ENCODE measurements around the gene HOXC6. TPM values are rescaled to one million over a fixed set of nuclear protein-coding genes. Genes with fewer than 3 reads are reported as not detected.

The HOXC6 gene
- total and polyA plus RNA-seq, 2 experiments from 2014 or later = not detected

DNA sequence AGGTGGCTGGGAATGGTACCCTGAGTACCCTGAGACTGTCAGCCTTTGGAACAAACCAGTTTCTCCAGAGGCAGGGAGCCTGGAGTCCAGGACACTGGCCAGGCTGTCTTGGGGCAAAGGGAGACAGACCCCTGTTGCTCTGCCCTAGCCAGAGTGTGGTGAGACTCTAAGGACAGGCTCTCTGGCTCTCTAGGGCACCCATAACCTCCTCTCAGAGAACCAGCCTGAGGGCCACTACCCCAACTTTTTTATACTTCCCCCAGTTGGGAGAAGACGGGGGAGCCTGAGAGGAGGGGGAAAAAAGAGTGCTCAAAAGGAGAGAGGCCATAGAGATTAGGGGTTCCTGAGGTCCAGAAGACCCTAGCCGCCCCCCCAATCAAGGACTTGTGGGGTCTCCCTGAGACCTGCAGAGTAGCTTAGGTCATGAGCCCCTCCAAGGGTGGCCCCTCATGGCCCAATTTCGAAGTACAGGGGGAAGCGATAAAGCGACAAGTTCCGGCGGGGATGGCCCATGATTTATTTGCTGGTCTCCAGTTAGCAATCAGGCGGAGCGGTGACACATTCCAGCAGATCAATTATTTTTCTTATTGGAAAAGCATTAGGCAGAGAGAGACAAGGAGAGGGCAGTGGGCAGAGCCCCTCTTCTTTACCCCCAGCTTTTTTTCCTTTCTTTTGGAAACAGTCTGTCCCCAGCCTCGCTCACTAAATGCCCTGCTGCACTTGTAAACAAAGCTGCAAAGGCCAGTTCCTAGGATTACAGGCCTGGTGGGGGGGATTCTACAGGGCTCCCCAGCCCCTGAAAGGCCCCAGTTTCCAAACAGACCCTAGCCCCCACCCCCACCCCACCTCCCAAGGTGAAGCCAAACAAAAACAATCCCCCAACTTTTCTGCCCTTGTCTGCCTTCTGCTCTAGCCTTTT, 17.9 kb upstream of the HOXC6 start:
- no peaks in the 10 kb centered on the region for H3K4me1 ChIP-seq (ENCODE audit: low read depth)
- TF ChIP-seq, protein P1, sequence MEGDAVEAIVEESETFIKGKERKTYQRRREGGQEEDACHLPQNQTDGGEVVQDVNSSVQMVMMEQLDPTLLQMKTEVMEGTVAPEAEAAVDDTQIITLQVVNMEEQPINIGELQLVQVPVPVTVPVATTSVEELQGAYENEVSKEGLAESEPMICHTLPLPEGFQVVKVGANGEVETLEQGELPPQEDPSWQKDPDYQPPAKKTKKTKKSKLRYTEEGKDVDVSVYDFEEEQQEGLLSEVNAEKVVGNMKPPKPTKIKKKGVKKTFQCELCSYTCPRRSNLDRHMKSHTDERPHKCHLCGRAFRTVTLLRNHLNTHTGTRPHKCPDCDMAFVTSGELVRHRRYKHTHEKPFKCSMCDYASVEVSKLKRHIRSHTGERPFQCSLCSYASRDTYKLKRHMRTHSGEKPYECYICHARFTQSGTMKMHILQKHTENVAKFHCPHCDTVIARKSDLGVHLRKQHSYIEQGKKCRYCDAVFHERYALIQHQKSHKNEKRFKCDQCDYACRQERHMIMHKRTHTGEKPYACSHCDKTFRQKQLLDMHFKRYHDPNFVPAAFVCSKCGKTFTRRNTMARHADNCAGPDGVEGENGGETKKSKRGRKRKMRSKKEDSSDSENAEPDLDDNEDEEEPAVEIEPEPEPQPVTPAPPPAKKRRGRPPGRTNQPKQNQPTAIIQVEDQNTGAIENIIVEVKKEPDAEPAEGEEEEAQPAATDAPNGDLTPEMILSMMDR (IDR thresholded peaks at IDR 0.05; ENCODE audit: low read depth, low read length) = no peak
- no peaks in the 10 kb centered on the region for H3K36me3 ChIP-seq
- H3K9me3 ChIP-seq (ENCODE audit: low read depth) = no peaks in the 10 kb centered on the region
- no peak overlapping the region for H3K27ac ChIP-seq
- H3K4me3 ChIP-seq = no peak overlapping the region
- DNase-seq (ENCODE audit: low read depth in 1 of 2, low spot score in 1 of 2) = no peak
- peaks cover 100% of the 10 kb centered on the region for H3K27me3 ChIP-seq

DNA sequence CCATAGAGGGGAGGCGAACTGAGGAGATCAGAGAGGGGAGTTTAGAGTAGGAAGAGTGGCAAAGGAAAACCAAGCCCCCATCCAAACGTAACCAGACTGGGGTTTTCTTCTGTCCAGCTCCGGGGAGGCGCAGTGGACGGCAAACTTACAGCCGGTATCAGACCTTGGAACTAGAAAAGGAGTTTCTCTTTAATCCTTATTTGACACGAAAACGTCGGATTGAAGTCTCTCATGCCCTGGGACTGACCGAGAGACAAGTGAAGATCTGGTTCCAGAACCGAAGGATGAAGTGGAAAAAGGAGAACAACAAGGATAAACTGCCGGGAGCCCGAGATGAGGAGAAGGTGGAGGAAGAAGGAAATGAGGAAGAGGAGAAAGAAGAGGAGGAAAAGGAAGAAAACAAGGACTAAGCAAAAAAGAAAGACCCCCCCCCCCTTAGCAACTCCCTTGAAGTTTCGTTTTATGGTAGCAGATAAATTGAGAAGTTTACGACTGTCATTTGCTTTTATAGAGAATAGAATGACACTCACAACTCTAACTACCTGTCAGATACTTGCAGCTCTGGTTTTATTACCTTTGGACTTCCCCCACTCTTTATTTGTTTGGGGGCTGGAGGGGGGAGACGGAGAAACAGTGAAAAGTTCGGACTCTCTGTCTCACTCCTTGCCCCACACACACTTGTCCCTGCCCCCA, 17.1 kb upstream of the HOXC6 start:
- Histone ChIP-seq H3K27ac (no peak overlapping the region), H3K9me3 (ENCODE audit: low read depth) (no peaks in the 10 kb centered on the region), H3K27me3 (peaks cover 100% of the 10 kb centered on the region), H3K4me3 (no peak overlapping the region), H3K36me3 (no peaks in the 10 kb centered on the region), H3K4me1 (ENCODE audit: low read depth) (no peaks in the 10 kb centered on the region)
- TF ChIP-seq, protein P1 (IDR thresholded peaks at IDR 0.05; ENCODE audit: low read depth, low read length) = no peak
- no peak for DNase-seq (ENCODE audit: low read depth in 1 of 2, low spot score in 1 of 2)

DNA sequence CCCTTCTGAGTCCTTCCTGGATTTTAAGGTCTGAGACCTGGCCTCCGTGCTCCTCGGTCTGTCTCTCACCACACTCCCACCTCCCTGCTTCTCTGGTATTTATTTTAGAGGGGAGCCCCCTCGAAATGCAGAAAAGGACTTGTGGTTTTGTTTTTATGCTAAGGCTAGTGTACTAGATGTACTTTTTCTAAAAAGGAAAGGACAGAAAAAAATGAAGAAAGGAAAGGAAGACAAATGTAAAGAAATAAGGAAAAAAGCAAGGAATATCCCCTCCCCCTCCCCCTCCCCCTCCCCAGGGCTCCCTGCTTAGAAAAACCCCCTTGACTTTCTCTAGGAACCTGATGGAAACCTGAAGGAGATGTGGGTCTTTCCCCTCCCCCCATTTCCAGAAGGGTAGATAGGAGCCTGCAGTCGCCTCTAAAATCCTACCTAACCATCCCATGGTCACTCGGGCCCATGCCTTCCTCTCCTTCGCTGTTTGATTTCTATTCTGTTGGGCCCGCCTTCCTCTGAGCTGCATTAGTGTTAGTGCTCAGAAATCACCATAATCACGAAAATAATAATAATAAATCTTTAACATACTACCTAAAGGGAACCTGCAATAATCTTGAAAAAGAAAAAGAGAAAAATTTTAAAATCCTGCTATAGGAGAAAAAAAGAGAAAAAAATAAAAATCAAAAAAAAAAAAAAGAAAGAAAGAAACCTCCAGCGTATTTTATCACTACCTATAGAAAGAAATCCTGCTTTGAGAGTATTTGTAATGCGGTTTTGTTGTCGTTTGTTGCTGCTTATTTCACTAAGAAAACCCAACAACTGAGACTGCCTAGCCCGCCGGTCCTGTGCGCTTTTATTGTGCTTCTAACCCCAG, 16.3 kb upstream of the HOXC6 start:
- H3K27ac ChIP-seq = no peak overlapping the region
- H3K9me3 ChIP-seq (ENCODE audit: low read depth) = no peaks in the 10 kb centered on the region
- no peak for DNase-seq (ENCODE audit: low read depth in 1 of 2, low spot score in 1 of 2)
- H3K36me3 ChIP-seq = no peaks in the 10 kb centered on the region
- H3K4me3 ChIP-seq = no peak overlapping the region
- no peaks in the 10 kb centered on the region for H3K4me1 ChIP-seq (ENCODE audit: low read depth)
- H3K27me3 ChIP-seq = peaks cover 100% of the 10 kb centered on the region
- TF ChIP-seq, protein P1 (IDR thresholded peaks at IDR 0.05; ENCODE audit: low read depth, low read length) = no peak

DNA sequence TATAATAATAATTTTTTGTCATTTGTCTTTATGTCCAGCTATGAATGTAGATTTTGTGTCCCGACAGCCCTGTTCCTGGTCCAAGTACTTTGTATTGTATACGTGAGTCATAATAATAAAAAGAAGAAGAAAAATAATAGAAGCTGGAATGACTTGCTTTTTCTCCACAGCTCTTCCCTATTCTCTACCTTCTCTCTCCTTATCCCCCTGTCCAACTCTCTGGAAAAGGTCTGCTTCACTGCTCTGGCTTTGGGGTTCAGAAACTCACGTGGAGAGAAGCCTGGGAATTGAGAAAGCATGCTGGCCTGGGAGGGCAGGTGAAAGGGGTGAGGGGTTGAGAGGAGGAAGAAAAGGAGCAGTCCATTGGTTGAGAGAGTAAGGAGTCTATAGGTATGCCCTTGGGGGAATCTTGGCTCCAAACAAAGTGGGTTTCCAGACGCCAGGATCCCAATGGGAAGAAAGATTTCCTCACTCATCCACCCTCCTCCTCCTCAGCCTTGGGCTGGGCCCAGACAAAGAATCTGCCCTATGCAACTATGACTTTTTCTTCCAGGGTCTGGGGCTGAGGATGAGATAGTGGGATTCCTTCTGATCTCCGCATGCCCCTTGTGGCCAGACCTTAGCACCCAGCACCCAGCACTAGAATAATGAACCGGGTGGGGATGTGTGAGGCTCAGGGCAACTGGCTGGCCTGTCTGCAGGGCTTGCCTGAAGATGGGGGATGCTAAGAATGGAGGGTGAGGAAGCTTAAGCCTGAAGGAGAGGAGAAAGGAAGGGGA, 15.4 kb upstream of the HOXC6 start:
- Histone ChIP-seq H3K4me1 (ENCODE audit: low read depth) (no peaks in the 10 kb centered on the region), H3K27me3 (peaks cover 100% of the 10 kb centered on the region), H3K27ac (no peak overlapping the region), H3K4me3 (no peak overlapping the region), H3K9me3 (ENCODE audit: low read depth) (no peaks in the 10 kb centered on the region), H3K36me3 (no peaks in the 10 kb centered on the region)
- TF ChIP-seq, protein P1 (IDR thresholded peaks at IDR 0.05; ENCODE audit: low read depth, low read length) = no peak
- DNase-seq (ENCODE audit: low read depth in 1 of 2, low spot score in 1 of 2) = no peak

Data from cardiac muscle cell (in vitro differentiated cells and primary cell).